HG02885 (cell line): ENCODE measurements around the gene SUMO1.
A peak's percentile ranks its signal among the peaks of the same experiment; 100 is the strongest.
"Not testable (repeated sequence)": the region's sequence is repeated elsewhere in the genome, so short reads cannot be mapped to it uniquely, and the experiment has no call there.

Experiments used
- ATAC-seq: cut with Tn5 transposase; IDR thresholded peaks from one replicate; pipeline ENCODE4 v1.9.1; 2021; ENCODE audit warnings: mild to moderate bottlenecking; ENCODE audit not compliant: unreplicated experiment, poor library complexity

The SUMO1 gene

GRCh38 chr2:202238234-202239197 is at the start of gene SUMO1:
TSS of gene SUMO1 (minus strand) at chr2:202238597. CDS start at chr2:202238451, 146 bp downstream.
- ATAC-seq: peak; percentile 97

- no peak for ATAC-seq
Measured at GRCh38 chr2:202286595-202286994, 48.2 kb upstream of the SUMO1 start.

- no peak for ATAC-seq
Measured at GRCh38 chr2:202278944-202279343, 40.5 kb upstream of the SUMO1 start.

- ATAC-seq: no peak
Measured at GRCh38 chr2:202278036-202278760, 39.8 kb upstream of the SUMO1 start.

GRCh38 chr2:202276078-202276720 is 37.8 kb upstream of the SUMO1 start:
- not testable (repeated sequence) for ATAC-seq

- ATAC-seq: no peak
Measured at GRCh38 chr2:202270487-202270886, 32.1 kb upstream of the SUMO1 start.

- ATAC-seq: no peak
Measured at GRCh38 chr2:202269585-202269984, 31.2 kb upstream of the SUMO1 start.

GRCh38 chr2:202267495-202267894 is 29.1 kb upstream of the SUMO1 start:
- no peak for ATAC-seq

- peak; percentile 88 for ATAC-seq
Measured at GRCh38 chr2:202265467-202266277, 27.3 kb upstream of the SUMO1 start, which contains the start of gene NOP58. TSS of gene NOP58 (plus strand) at chr2:202265763. CDS start at chr2:202265942, 179 bp downstream.

GRCh38 chr2:202261531-202261930 is 23.1 kb upstream of the SUMO1 start:
- no peak for ATAC-seq

- no peak for ATAC-seq
Measured at GRCh38 chr2:202251494-202251893, 13.1 kb upstream of the SUMO1 start.

GRCh38 chr2:202249521-202250253 is 11.3 kb upstream of the SUMO1 start:
- ATAC-seq: no peak

GRCh38 chr2:202247710-202248109 is 9.3 kb upstream of the SUMO1 start:
- not testable (repeated sequence) for ATAC-seq

GRCh38 chr2:202237787-202238233 is 587 bp downstream of the SUMO1 start:
- ATAC-seq: peak; percentile 44

- no peak for ATAC-seq
Measured at GRCh38 chr2:202221873-202222272, 16.5 kb downstream of the SUMO1 start.

- no peak for ATAC-seq
Measured at GRCh38 chr2:202215179-202215578, 23.2 kb downstream of the SUMO1 start.

GRCh38 chr2:202208526-202208925 is 29.9 kb downstream of the SUMO1 start:
- ATAC-seq: no peak

- ATAC-seq: no peak
Measured at GRCh38 chr2:202204855-202205254, 33.5 kb downstream of the SUMO1 start.

- peak; percentile 66 for ATAC-seq
Measured at GRCh38 chr2:202203348-202203747, 35.0 kb downstream of the SUMO1 start.
